Peyer's patch (tissue), 4 donors: ENCODE results near the gene IPO11.

Experiments used
- CTCF ChIP-seq, 6 experiments: fragments of 450-650 bp in 4 of 6; fragments of 200-600 bp in 2 of 6; sonication (generic) in 1 of 6; IDR thresholded peaks; one replicate each; pipeline ENCODE4 v1.5.1; 2017 to 2019; ENCODE audit warnings: antibody characterized with exemption in 6 of 6, mild to moderate bottlenecking in 3 of 6, moderate library complexity in 1 of 6
- POLR2A ChIP-seq, 2 donors: fragments of 450-650 bp; IDR thresholded peaks; one replicate each; pipeline ENCODE4 v1.5.1; 2017; ENCODE audit warnings: antibody characterized with exemption in 2 of 2, mild to moderate bottlenecking in 2 of 2, moderate library complexity in 2 of 2

- TF ChIP-seq POLR2A (IDR thresholded peaks at IDR 0.05) = no peak
- no peak for TF ChIP-seq CTCF (IDR thresholded peaks at IDR 0.05)
Measured at GRCh38 chr5:62483556-62483955, 71.0 kb downstream of the IPO11 start.
